Left lobe of liver (tissue), 2 donors: Measurements from ENCODE around the gene WDR45. TPM values are rescaled to one million over a fixed set of nuclear protein-coding genes. Genes with fewer than 3 reads are reported as not detected.
A peak's percentile ranks its signal among the peaks of the same experiment; 100 is the strongest.
"Not testable (repeated sequence)": the region's sequence is repeated elsewhere in the genome, so short reads cannot be mapped to it uniquely, and the experiment has no call there.

Source experiments
- ATAC-seq: fragments of 200-7000 bp; cut with Tn5 transposase; one replicate; pipeline ENCODE4 v1.9.1; 2020; ENCODE audit warnings: mild to moderate bottlenecking, moderate library complexity
- DNase-seq: peaks from one replicate; pipeline ENCODE4 v3.0.0-alpha.2; 2020; ENCODE audit warnings: low spot score
- total RNA-seq: library from RNA; stranded (reverse); gene quantifications from one replicate; pipeline ENCODE4 v1.2.1, GENCODE V29; 2021
- donor health status: DM: no; HTN: no; CAD: no; lungs with moderate emphysema.
- donor health status: DM: no; HTN: yes; CAD: no.

WDR45 gene
- total RNA-seq = 49.4 TPM

DNA sequence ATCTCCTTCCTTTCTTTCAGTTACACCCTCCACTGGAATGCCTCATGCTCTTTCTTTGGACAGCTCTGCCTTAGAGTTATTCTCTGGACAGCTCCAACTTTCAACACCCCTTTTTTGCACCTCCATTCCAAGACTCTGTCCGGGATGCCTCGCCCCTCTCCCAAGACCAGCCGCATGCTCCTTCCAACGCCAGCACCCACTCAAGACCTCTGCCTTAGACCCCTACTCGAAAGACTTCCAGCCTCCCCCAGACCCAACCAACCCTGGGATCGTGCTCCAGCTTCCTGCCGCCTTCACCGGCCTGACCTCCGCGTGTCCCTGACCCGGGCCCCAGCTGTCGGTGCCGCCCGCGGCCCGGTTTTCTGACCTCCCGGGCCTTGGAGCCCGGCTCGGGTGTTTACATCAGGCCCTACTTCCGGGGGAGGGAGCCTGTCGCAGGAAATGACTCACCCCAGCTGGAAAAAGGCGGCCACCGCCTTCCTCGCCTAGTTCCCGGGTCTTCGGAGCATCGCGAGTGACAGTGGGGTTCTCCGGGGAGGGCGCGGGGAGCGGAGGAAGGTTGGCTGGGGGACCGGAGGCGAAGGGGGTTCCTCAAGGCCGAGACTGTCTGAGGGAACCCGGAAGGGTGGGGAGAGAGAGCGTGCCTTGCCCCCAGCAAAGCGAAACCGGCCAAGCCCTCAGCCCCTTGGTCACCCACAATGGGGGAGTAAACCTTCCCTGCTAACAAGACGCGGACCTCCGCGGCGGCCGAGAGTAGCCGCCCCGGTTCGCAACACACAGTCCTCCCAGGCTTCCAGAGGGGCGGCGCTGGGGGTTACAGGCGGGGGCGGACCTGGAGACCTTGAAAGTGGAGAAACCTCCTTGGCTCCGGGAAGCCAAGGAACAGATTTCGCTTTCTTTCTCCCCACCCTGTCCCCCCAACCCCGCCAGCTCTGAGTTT lies at the start of gene WDR45:
Gene WDR45, minus strand, starts transcription at position 399 of the 940 bp plus-strand sequence. CDS start 1,792 bp downstream, outside the sequence.
- peak; percentile 94 for ATAC-seq

DNA sequence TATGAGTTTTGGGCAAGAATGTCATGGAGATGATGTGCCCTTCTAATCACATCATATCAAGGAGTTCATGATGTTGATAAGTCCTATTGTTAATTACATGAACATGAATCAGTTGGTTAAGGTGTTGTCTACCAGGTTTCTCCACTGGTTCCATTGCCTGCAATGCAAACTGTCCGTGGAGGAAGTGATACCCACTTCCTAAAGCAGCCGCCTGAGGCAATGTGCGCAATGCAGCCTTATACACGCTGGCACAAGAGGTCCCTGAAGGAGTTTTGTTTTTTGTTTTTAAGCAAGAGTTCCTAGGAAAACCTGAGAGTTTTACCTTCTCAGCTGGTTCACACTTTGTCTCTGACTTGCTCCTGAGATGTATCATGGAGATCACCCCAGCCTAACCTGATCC lies 49.7 kb upstream of the WDR45 start:
- no peak for DNase-seq
- ATAC-seq = no peak

More for the DNA sequence above, at the start of gene WDR45:
- peak; percentile 70 for DNase-seq

DNA sequence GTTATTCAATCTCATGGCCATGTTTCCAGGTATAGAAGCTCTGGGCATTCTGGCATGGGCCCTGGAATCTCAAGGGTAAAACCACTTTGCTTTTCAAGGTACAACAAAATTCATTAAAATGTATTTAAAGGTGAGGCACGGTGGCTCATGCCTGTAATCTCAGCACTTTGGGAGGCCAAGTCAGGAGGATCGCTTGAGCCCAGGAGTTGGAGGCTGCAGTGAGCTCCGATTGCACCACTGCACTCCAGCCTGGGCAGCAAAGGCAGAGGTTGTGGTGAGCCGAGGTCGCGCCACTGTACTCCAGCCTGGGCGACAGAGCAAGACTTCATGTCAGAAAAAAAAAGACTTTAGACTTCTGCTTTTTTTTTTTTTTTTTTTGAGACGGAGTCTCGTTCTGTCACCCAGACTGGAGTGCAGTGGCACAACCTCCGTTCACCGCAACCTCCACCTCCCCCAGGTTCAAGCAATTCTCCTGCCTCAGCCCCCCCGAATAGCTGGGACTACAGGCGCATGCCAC lies 48.1 kb upstream of the WDR45 start:
- not testable (repeated sequence) for DNase-seq, ATAC-seq

DNA sequence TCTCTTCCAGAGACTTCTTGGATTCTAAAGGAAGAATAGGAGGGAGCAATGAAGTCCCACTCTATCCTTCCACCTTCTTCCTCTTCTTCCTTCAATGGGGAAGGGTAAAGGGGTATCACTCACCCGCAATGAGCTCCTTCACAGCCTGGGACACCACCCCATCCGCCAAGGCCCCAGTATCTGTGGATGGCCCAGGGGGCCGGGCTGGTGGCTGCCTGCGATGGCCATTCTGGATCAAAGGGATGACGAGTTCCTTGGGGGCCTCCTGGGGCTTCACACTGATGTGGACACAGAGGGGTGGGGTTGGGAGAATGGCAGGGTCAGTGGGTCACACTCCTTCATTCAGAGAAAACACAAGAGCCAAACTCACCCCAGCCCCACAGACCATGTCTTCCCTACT lies 42.8 kb upstream of the WDR45 start:
- DNase-seq (no peak), ATAC-seq (no peak)

DNA sequence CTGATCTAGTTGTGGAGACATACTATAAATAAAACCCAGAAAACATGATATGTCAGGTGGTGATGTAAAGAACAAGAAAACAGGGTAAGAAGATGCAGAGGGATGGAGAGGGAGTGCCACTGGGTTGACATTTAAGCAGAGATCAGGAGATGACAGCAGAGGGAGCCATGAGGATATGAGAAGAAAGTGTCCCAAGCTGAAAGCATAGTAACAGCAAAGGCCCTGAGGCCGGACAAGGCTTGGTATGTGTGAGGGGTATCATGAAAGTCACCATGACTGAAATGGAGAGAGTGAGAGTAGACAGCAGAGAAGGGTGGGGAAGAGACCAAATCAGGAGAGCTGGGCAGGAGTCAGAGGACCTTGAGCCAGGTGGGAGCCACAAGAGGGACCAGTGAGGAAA lies 40.4 kb upstream of the WDR45 start:
- no peak for ATAC-seq
- DNase-seq = no peak

DNA sequence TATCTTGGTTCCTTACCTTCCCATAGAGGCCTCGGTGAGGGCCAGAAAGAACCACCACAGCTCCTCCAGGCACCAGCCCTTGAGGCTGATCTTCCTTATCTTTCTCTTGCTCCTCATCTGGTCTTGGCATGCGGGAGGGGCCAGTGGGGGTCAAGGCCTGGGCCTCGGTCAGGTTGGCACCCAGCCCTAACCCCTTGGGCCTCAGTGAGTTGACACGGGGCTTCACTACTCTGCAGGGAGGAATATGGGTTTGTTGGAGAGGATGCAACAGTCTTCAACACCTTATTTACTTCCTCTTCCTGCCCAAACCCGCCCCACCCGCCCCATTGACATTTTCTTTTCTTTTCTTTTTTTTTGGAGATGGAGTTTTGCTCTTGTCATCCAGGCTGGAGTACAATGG lies 37.9 kb upstream of the WDR45 start:
- ATAC-seq (no peak), DNase-seq (no peak)

DNA sequence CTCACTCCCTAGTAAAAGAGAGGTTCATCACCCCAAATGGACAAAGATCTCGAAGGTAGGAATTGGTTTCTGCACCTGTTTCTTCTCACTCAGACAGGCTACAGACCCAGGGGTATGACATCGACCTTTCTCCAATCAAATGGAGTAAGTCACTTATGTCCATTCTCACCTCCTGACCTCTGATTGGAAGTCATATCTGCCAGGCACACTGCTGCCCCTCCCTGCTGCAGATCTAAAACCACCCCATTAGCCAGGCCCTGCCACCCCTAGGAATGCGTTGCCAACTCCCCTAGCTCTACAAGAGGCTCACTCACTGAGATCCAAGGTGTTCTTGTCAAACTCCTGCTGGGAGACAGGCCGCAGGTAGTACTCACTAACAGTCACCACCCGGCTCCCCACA lies 37.0 kb upstream of the WDR45 start:
- ATAC-seq = no peak
- no peak for DNase-seq

DNA sequence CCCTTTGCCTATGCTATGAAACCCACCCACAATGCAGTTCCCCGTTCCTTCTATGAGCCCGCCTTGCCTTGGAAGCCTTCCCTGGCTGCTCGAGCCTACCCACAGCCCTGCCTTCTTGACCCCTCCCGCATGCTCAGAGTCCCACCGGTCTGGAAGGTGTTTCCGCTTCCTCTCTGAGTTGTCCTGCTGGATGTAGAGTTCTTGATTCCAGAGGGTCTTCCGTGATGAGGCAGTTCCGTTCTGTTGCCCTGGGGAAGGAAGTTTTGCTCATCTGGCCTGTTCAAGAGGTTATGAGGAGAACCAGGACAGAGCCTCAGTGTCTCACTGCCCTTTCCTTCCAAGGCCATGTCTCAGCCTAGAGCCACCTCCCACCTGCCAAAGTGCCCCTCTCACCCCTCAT lies 36.4 kb upstream of the WDR45 start:
- ATAC-seq (no peak), DNase-seq (no peak)

DNA sequence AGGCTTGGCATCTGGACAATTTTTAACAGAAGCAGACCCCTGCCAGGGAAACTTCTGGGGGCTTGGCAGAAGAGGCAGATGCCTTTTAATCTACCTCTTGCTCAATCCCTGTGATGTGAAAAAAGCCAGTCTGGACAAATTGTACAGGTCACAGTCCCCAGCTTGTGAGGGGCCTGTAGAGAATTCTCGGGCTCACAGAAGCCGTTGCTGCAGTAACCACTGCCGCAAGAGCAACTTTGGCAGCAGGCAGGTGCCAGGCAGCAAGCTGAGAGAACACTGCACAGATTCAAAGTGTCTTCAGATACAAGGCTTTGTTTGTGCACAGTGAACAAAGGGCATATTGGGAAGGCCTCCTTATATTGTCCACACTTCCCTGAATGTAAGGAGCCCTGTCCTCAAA lies 32.1 kb upstream of the WDR45 start:
- peak; percentile 56 for DNase-seq
- ATAC-seq = peak; percentile 72

DNA sequence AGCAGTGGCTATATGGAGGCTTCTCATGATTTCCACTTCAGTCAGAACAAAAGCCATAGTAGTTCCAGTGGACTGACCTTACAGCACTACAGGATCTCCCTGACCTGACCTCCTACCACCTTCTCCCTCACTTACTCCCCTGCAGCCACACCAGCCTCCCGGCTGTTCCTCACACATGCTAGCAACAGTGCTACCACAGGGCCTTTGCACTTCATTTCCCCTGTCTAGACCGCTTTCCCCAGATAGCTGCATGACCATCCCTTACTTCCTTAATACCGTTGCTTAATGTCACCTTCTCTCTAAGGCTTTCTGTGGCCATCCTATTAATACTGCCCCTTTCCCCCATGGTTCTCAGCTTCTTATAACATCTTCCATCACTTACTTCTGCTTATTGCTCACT lies 30.7 kb upstream of the WDR45 start:
- DNase-seq (no peak), ATAC-seq (no peak)

DNA sequence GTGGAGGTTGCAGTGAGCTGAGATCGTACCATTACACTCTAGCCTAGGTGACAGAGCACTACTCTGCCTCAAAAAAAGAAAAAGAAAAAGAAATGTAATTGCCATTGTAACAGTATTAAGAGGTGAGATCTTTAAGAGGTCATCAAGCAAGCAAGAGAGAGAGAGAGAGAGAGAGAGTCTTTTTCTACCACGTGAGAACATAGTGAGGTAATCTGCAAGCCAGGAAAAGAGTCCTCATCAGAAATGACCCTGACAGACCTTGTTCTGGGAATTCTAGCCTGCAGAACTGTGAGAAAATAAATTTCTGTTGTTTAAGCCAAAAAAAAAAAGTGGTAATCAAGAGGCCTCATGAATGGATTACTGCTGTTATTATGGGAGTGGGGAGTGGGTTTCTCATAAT lies 29.0 kb upstream of the WDR45 start:
- DNase-seq (no peak), ATAC-seq (no peak)

DNA sequence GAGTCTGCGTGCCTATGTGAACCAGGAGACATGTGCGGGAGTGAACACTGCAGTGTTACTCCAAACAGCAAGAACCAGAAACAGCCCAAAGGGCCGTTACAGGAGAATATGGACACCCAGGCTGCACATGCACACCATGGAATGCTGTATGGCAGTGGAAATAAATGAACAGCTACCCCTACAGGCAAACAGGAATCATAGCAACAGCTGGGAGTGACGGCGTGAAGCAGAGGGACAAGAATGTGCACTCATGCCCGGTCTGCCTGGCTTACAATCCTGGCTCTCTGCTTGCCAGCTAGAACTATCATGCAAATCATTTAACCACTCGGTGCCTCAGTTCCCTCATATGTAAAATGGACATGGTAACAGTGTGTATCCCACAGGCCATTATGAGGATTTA lies 27.2 kb upstream of the WDR45 start:
- DNase-seq = peak; percentile 52
- peak; percentile 80 for ATAC-seq

DNA sequence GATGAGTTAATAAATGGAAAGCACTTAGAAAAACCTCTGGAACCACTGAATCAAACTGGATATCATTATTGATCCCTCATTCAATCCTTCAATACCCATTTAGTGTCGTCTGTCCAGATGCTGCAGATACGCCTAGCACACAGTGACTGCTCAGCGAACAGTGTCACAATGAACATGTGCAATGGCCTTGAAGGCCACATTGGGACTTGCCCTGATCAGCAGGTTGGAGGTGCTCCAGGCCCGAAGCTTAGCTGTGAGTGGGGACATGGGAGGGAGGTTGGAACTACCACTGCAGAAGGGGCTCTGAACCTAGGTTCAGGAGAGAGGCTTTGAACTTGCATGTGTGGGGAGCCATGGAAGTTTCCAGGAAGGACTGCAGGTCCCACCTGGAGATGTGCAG lies 26.6 kb upstream of the WDR45 start:
- DNase-seq = no peak
- no peak for ATAC-seq

DNA sequence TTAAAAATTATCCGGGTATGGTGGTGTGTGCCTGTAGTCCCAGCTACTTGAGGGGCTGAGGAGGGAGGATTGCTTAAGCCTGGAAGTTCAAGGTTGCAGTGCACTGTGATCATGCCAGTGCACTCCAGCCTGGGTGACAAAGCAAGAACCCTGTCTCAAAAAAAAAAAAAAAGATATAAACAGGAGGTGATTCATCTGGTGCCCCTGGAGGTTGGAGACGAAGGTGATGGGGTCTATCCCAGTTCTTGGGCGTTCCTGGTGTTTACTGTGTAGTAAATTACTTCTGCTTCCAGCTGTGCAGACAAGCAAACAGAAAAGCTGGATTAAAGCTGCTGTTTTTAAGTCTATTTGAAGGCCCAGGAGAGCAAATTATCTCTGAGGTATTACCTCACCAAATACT lies 23.9 kb upstream of the WDR45 start:
- no peak for DNase-seq
- ATAC-seq = no peak

DNA sequence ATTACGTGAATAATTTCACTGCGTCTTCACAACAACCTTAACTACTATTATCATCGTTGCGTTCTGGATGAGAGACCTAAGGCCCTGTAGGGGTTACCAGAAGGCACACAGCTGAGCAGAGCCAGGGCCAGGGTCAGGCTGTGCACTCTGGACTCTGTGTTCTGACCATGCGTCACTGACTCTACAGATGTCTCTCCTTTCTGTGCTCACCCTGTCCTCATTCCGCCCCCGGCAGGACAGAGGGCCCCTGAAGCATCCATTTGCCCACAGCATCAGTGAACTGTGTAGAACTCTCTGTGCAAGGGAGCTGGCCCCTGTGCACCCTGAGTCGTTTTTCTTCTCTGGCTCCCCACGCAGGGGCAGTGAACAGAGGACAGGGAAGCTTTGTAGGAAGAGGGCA lies 22.5 kb upstream of the WDR45 start:
- peak; percentile 80 for DNase-seq

DNA sequence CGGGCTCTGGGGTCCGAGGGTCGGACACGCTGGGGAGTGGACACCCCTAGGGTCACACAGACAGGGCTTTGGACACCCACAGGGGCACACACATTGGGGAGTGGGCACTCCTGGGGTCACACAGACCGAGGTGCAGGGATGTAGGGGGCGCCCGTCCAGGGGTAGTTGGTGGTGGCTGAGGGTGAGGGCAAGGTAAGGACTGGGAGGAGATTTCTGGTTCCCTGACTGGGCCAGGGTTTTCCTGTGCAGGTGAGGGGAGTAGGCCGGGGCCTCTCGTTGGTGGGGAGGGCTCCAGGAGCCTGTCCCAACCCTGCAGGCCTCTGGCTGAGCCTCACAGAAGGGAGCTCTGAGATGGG lies 21.9 kb upstream of the WDR45 start:
- DNase-seq (no peak), ATAC-seq (peak; percentile 10)

More for the DNA sequence above, 22.5 kb upstream of the WDR45 start:
- ATAC-seq = peak; percentile 74

DNA sequence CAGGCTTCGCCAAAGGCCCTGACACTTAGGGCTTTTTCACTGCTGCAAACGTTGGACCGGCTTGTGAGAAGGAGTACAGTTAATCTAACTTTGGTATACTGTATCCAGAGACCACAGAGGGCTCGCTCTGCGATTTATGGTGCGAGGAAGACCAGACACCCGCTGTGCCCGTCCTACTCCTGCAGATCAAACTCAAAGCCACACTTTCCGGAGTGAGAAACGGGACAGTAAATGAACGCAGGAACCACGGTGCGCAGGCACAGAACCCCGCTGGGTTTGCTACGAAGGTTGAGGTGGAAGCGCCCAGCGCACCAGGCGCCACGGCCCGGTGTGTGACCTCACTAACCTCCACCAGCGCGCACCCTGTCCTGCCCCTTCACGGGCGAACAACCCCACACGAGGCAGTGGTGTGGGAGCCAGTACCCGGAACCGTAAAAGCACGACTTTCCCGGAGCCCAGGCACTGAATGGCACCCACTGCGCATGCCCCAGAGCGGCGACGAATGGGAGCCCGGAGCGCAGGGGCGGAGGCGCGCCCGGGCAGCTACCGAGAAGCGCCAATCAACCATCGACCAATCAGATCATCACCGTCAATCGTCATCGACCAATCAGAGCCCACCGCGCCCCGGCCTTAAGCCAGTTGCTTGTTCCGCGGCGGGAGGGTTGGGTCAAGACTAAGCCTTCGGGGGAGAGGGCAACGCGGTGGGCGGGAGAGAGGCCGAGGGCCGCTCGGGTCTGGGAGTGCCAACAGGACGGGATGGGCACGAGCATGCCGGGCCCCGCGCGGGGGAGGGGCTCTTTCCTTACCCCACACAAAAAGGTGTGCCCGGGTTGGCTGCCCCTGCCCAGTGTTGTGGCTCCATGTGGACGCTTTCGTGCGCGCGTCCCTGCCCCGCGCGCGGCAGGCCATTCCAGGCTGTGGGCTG lies 21.3 kb upstream of the WDR45 start:
- DNase-seq = peak; percentile 95

DNA sequence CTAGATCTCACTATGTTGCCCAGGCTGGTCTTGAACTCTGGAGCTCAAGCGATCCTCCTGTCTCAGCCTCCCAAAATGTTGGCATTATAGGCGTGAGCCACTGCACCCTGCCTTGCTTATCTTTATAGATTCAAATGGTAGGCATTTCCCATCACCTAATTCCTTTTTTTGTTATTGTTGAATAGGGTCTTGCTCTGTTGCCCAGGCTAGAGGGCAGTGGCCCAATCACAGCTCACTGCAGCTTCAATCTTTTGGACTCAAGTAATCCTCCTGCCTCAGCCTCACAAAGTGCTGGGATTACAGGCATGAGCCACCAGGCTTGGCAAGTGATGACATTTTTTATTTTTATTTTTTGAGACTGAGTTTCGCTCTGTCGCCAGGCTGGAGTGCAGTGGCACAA lies 16.7 kb upstream of the WDR45 start:
- ATAC-seq = no peak
- no peak for DNase-seq

More for the DNA sequence above, 21.3 kb upstream of the WDR45 start:
- ATAC-seq = peak; percentile 80

DNA sequence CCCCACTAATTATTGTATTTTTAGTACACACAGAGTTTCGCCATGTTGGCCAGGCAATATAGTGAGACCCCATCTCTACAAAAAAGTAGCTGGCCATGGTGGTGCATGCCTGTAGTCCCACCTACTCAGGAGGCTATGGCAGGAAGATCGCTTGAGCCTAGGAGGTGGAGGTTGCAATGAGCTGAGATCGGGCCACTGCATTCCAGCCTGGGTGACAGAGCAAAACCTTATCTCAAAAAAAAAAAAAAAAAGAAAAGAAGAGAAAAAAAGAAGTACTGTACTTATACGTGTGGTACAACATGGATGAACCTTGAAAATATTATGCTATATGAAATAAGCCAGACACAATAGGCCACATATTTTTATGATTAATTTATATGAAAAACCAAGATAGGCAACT lies 9.9 kb upstream of the WDR45 start:
- ATAC-seq (no peak), DNase-seq (no peak)

DNA sequence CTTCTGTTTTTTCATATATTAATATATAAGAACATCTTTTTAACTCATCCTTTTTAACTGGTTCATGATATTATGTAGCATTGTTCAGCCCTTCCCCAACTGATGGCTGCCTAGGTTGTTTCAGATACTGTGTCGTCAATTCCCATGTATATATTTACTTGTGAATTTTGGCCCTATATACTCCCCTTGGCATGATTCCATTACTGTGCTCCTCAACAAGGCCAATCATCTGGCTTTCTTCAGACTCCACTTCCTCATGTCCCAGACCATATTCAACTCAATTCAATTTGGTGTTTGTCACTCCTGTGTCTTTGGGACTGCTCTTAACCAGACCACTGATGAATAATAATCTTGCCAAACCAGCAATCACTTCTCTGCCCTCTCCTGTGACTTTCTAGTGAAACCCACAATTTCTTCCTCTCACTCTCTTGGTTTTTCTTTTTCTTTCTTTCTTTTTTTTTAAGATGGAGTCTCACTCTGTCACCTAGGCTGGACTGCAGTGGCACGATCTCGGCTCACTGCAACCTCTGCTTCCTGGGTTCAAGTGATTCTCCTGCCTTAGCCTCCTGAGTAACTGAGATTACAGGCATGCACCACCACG lies 2.7 kb upstream of the WDR45 start:
- DNase-seq (no peak), ATAC-seq (no peak)

DNA sequence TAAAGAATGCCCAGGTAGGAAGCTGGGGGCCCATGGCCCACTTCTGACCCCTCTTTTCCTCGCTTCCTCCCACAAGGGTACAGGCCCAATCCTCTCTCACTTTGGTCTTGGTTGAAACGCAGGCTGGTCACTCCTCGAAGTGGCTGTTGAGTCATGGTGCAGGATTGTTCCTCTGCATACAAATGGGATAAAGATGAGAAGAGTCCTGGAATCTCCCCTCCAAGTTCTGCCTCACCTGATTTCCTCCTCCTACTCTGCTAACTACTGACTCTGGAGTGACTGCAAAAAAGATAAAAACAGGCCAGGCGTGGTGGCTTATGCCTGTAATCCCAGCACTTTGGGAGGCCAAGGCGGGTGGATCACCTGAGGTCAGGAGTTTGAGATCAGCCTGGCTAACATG lies 1.7 kb downstream of the WDR45 start:
- ATAC-seq = no peak
- no peak for DNase-seq
